Hepatocyte (in vitro differentiated cells): ENCODE results near the gene ADAMTS3. TPM values are rescaled to one million over a fixed set of nuclear protein-coding genes. Genes with fewer than 3 reads are reported as not detected.

Experiments used
- DNase-seq: peaks from one replicate; pipeline ENCODE4 v3.0.0-alpha.2; 2016; ENCODE audit warnings: low spot score
- H2AFZ ChIP-seq: fragments of 200-600 bp; sonication (generic); 2 replicates; pipeline ENCODE4 v1.6.0; 2016; ENCODE audit warnings: antibody characterized with exemption, mild to moderate bottlenecking
- H3K27ac ChIP-seq: fragments of 200-600 bp; sonication (generic); 2 replicates; pipeline ENCODE4 v1.5.1; 2016; ENCODE audit warnings: mild to moderate bottlenecking
- H3K27me3 ChIP-seq: fragments of 200-600 bp; sonication (generic); 2 replicates; pipeline ENCODE4 v1.6.1; 2016
- H3K36me3 ChIP-seq: fragments of 200-600 bp; sonication (generic); replicated peaks from 2 replicates; pipeline ENCODE4 v1.5.1; 2016; ENCODE audit warnings: low read depth; ENCODE audit not compliant: insufficient read depth
- H3K4me1 ChIP-seq: fragments of 200-600 bp; sonication (generic); 2 replicates; pipeline ENCODE4 v1.5.1; 2016; ENCODE audit warnings: mild to moderate bottlenecking, moderate library complexity; ENCODE audit not compliant: insufficient read depth
- H3K4me2 ChIP-seq: fragments of 200-600 bp; sonication (generic); 2 replicates; pipeline ENCODE4 v1.6.0; 2016
- H3K4me3 ChIP-seq: fragments of 200-600 bp; sonication (generic); 2 replicates; pipeline ENCODE4 v1.5.1; 2016; ENCODE audit warnings: mild to moderate bottlenecking
- H3K79me2 ChIP-seq: fragments of 200-600 bp; sonication (generic); 2 replicates; pipeline ENCODE4 v1.6.0; 2017; ENCODE audit warnings: mild to moderate bottlenecking
- H3K9me2 ChIP-seq: fragments of 200-600 bp; sonication (generic); replicated peaks from 2 replicates; pipeline ENCODE4 v1.6.0; 2017; ENCODE audit warnings: mild to moderate bottlenecking; ENCODE audit not compliant: insufficient read depth
- H3K9me3 ChIP-seq: fragments of 200-600 bp; sonication (generic); 2 replicates; pipeline ENCODE4 v1.5.1; 2016; ENCODE audit warnings: low read depth, mild to moderate bottlenecking
- H4K20me1 ChIP-seq: fragments of 200-600 bp; sonication (generic); 2 replicates; pipeline ENCODE4 v1.6.0; 2016; ENCODE audit warnings: mild to moderate bottlenecking; ENCODE audit not compliant: insufficient read depth, poor library complexity, severe bottlenecking
- CTCF ChIP-seq: fragments of 200-600 bp; sonication (generic); IDR thresholded peaks from 2 replicates; pipeline ENCODE4 v1.5.1; 2016; ENCODE audit warnings: antibody characterized with exemption, mild to moderate bottlenecking; ENCODE audit not compliant: poor library complexity
- EZH2 ChIP-seq: fragments of 200-600 bp; sonication (generic); IDR thresholded peaks from 2 replicates; pipeline ENCODE4 v1.6.1; 2016; ENCODE audit warnings: antibody characterized with exemption, mild to moderate bottlenecking, borderline replicate concordance
- EZH2phosphoT487 ChIP-seq: fragments of 200-600 bp; sonication (generic); IDR thresholded peaks from one replicate; pipeline ENCODE4 v1.6.1; 2018; ENCODE audit warnings: antibody characterized with exemption, mild to moderate bottlenecking, low read depth, moderate library complexity; ENCODE audit not compliant: unreplicated experiment, severe bottlenecking
- WGBS: methylation state at CpG from one replicate; pipeline ENCODE4 v1.1.6; 2016; ENCODE audit warnings: low lambda C conversion rate; ENCODE audit errors: missing lambda C conversion rate; 5-methylcytosine and 5-hydroxymethylcytosine counted together
- polyA plus RNA-seq: library from polyadenylated mRNA; unstranded; fragments of >200 nt; fragmentation: Nextera tagmentation; extraction: Ambion mirVana; gene quantifications from 2 replicates; pipeline ENCODE4 v1.2.1, GENCODE V29; 2016
- total RNA-seq: library from RNA; depleted of rRNA; stranded (reverse); fragments of >200 nt; gene quantifications from 2 replicates; pipeline ENCODE4 v1.2.3, GENCODE V29; 2014

Gene ADAMTS3
- total and polyA plus RNA-seq, 2 experiments from 2014 or later, result 0.59 to 5.8 TPM

- Histone ChIP-seq H3K4me1 (no peaks in the 10 kb centered on the region), H3K27me3 (no peaks in the 10 kb centered on the region), H3K79me2 (no peaks in the 10 kb centered on the region), H3K36me3 (no peaks in the 10 kb centered on the region), H3K9me3 (no peaks in the 10 kb centered on the region), H3K4me3 (no peak overlapping the region), H2AFZ (no peak overlapping the region), H4K20me1 (no peaks in the 10 kb centered on the region), H3K9me2 (no peaks in the 10 kb centered on the region), H3K27ac (no peak overlapping the region), H3K4me2 (no peak overlapping the region)
- no peak for TF ChIP-seq EZH2phosphoT487
- TF ChIP-seq CTCF, result no peak
- TF ChIP-seq EZH2, result no peak
- no peak for DNase-seq
- WGBS, result 22% methylated on average over 3 of the region's 3 CpGs
These were observed 185.6 kb downstream of the ADAMTS3 start for GRCh38 chr4:72383439-72383838.

GRCh38 chr4:72378901-72379300, 190.1 kb downstream of the ADAMTS3 start:
- no peak for DNase-seq
- no peaks in the 10 kb centered on the region for H4K20me1 ChIP-seq
- no peak overlapping the region for H3K27ac ChIP-seq
- H3K4me2 ChIP-seq, result no peak overlapping the region
- no peaks in the 10 kb centered on the region for H3K27me3 ChIP-seq
- no peaks in the 10 kb centered on the region for H3K36me3 ChIP-seq
- no peak overlapping the region for H3K4me3 ChIP-seq
- WGBS, result 89% methylated on average over 2 of the region's 2 CpGs
- H2AFZ ChIP-seq, result no peak overlapping the region
- TF ChIP-seq EZH2phosphoT487 (no peak), CTCF (no peak), EZH2 (no peak)
- no peaks in the 10 kb centered on the region for H3K79me2 ChIP-seq
- no peaks in the 10 kb centered on the region for H3K9me2 ChIP-seq
- no peaks in the 10 kb centered on the region for H3K9me3 ChIP-seq
- H3K4me1 ChIP-seq, result no peaks in the 10 kb centered on the region

- Histone ChIP-seq H2AFZ (no peak overlapping the region), H3K4me3 (no peak overlapping the region), H3K4me2 (no peak overlapping the region), H3K79me2 (no peaks in the 10 kb centered on the region), H3K9me2 (no peaks in the 10 kb centered on the region), H3K4me1 (no peaks in the 10 kb centered on the region), H3K27ac (no peak overlapping the region), H3K27me3 (no peaks in the 10 kb centered on the region), H3K9me3 (no peaks in the 10 kb centered on the region), H4K20me1 (no peaks in the 10 kb centered on the region), H3K36me3 (no peaks in the 10 kb centered on the region)
- WGBS, result 91% methylated on average over 5 of the region's 5 CpGs
- no peak for TF ChIP-seq CTCF
- TF ChIP-seq EZH2, result no peak
- no peak for TF ChIP-seq EZH2phosphoT487
- no peak for DNase-seq
These were observed 191.4 kb downstream of the ADAMTS3 start for GRCh38 chr4:72377491-72378194.

GRCh38 chr4:72376901-72377300, 192.1 kb downstream of the ADAMTS3 start:
- H3K4me1 ChIP-seq, result no peaks in the 10 kb centered on the region
- H3K9me3 ChIP-seq, result no peaks in the 10 kb centered on the region
- no peak for DNase-seq
- H2AFZ ChIP-seq, result no peak overlapping the region
- H3K27me3 ChIP-seq, result no peaks in the 10 kb centered on the region
- no peaks in the 10 kb centered on the region for H3K36me3 ChIP-seq
- no peaks in the 10 kb centered on the region for H4K20me1 ChIP-seq
- no peaks in the 10 kb centered on the region for H3K9me2 ChIP-seq
- no peak overlapping the region for H3K4me2 ChIP-seq
- H3K27ac ChIP-seq, result no peak overlapping the region
- TF ChIP-seq CTCF (no peak), EZH2 (no peak), EZH2phosphoT487 (no peak)
- no peak overlapping the region for H3K4me3 ChIP-seq
- no peaks in the 10 kb centered on the region for H3K79me2 ChIP-seq
